SK-MEL-5 (cell line): ENCODE measurements around the gene MUC2. TPM values are rescaled to one million over a fixed set of nuclear protein-coding genes. Genes with fewer than 3 reads are reported as not detected.

Experiments
- DNase-seq: peaks from one replicate; pipeline ENCODE4 v3.0.0-alpha.2; 2016; ENCODE audit warnings: low read depth, low spot score
- in situ Hi-C: cut with HindIII; loops from 2 replicates; pipeline ENCODE4 v1.10.0; 2016; ENCODE audit warnings: low sequenced_read_pairs, high pct_unique_total_duplicates, low pct_unique_long_range_greater_than_20kb
- total RNA-seq: library from RNA; depleted of rRNA; stranded (reverse); fragments of >200 nt; shearing (Covaris generic); gene quantifications from 2 replicates; pipeline ENCODE4 v1.2.3, GENCODE V29; 2014

The MUC2 gene
- total RNA-seq, 1 experiment from 2014 or later, result not detected

GRCh38 chr11:1090600-1091331, 16.1 kb downstream of the MUC2 start:
- in situ Hi-C loops, result no loop called here
- DNase-seq, result no peak

GRCh38 chr11:1091332-1092083, 16.8 kb downstream of the MUC2 start:
- DNase-seq, result no peak
- in situ Hi-C loops, result no loop called here

GRCh38 chr11:1092145-1092670, 17.5 kb downstream of the MUC2 start:
- in situ Hi-C loops, result no loop called here

GRCh38 chr11:1092919-1093318, 18.2 kb downstream of the MUC2 start:
- DNase-seq, result no peak
- in situ Hi-C loops, result no loop called here

More at GRCh38 chr11:1092145-1092670, 17.5 kb downstream of the MUC2 start:
- DNase-seq, result no peak

GRCh38 chr11:1099519-1100355, 25.1 kb downstream of the MUC2 start:
- DNase-seq, result no peak
- in situ Hi-C loops, result no loop called here

- in situ Hi-C loops, result no loop called here
- DNase-seq, result no peak
Observed at GRCh38 chr11:1100417-1101245, 26.0 kb downstream of the MUC2 start.

- in situ Hi-C loops, result no loop called here
- DNase-seq, result no peak
Observed at GRCh38 chr11:1101318-1102089, 26.8 kb downstream of the MUC2 start.

- no peak for DNase-seq
- in situ Hi-C loops, result no loop called here
Observed at GRCh38 chr11:1102221-1102971, 27.7 kb downstream of the MUC2 start.

- in situ Hi-C loops, result no loop called here
- no peak for DNase-seq
Observed at GRCh38 chr11:1102996-1103395, 28.3 kb downstream of the MUC2 start.

- in situ Hi-C loops, result no loop called here
Observed at GRCh38 chr11:1103401-1104360, 29.0 kb downstream of the MUC2 start.

GRCh38 chr11:1104411-1105182, 29.9 kb downstream of the MUC2 start:
- in situ Hi-C loops, result no loop called here
- no peak for DNase-seq

More at GRCh38 chr11:1103401-1104360, 29.0 kb downstream of the MUC2 start:
- no peak for DNase-seq

- no peak for DNase-seq
- in situ Hi-C loops, result no loop called here
Observed at GRCh38 chr11:1105183-1105565, 30.5 kb downstream of the MUC2 start.

- in situ Hi-C loops, result no loop called here
Observed at GRCh38 chr11:1106387-1106786, 31.7 kb downstream of the MUC2 start.

More at GRCh38 chr11:1106387-1106786, 31.7 kb downstream of the MUC2 start:
- DNase-seq, result no peak
